ENCODE data around the gene PALB2. TPM values are rescaled to one million over a fixed set of nuclear protein-coding genes. Genes with fewer than 3 reads are reported as not detected.
"Not testable (repeated sequence)": the region's sequence is repeated elsewhere in the genome, so short reads cannot be mapped to it uniquely, and the experiment has no call there.

Gene PALB2
- total RNA-seq, 1 donor from 2014 or later: 14.9 TPM

- H3K4me3 Mint-ChIP-seq (ENCODE audit: unreplicated experiment): no peak overlapping the region
- H3K27me3 Mint-ChIP-seq (ENCODE audit: unreplicated experiment): no peaks in the 10 kb centered on the region
- no peaks in the 10 kb centered on the region for H3K4me1 Mint-ChIP-seq (ENCODE audit: unreplicated experiment)
- H3K9me3 Mint-ChIP-seq (ENCODE audit: unreplicated experiment): no peaks in the 10 kb centered on the region
- no peak overlapping the region for H3K27ac Mint-ChIP-seq (ENCODE audit: unreplicated experiment)
- H3K36me3 Mint-ChIP-seq (ENCODE audit: unreplicated experiment): peaks cover 22% of the 10 kb centered on the region
- no peak for TF ChIP-seq CTCF (IDR thresholded peaks at IDR 0.05)
- DNase-seq (ENCODE audit: extremely low spot score, unreplicated experiment): no peak
These were observed 11.6 kb downstream of the PALB2 start for GRCh38 chr16:23629516-23629915.

- H3K4me1 Mint-ChIP-seq (ENCODE audit: unreplicated experiment): no peaks in the 10 kb centered on the region
- no peak for TF ChIP-seq CTCF (IDR thresholded peaks at IDR 0.05)
- no peak overlapping the region for H3K27ac Mint-ChIP-seq (ENCODE audit: unreplicated experiment)
- H3K9me3 Mint-ChIP-seq (ENCODE audit: unreplicated experiment): no peaks in the 10 kb centered on the region
- no peak overlapping the region for H3K4me3 Mint-ChIP-seq (ENCODE audit: unreplicated experiment)
- H3K36me3 Mint-ChIP-seq (ENCODE audit: unreplicated experiment): peaks cover 39% of the 10 kb centered on the region
- no peak for DNase-seq (ENCODE audit: extremely low spot score, unreplicated experiment)
- no peaks in the 10 kb centered on the region for H3K27me3 Mint-ChIP-seq (ENCODE audit: unreplicated experiment)
These were observed 17.0 kb downstream of the PALB2 start for GRCh38 chr16:23624092-23624491.

GRCh38 chr16:23615805-23616204 lies 25.3 kb downstream of the PALB2 start:
- TF ChIP-seq CTCF (IDR thresholded peaks at IDR 0.05): no peak
- Mint-ChIP-seq H3K4me1 (ENCODE audit: unreplicated experiment) (no peaks in the 10 kb centered on the region), H3K27me3 (ENCODE audit: unreplicated experiment) (no peaks in the 10 kb centered on the region), H3K9me3 (ENCODE audit: unreplicated experiment) (no peaks in the 10 kb centered on the region), H3K27ac (ENCODE audit: unreplicated experiment) (no peak overlapping the region), H3K36me3 (ENCODE audit: unreplicated experiment) (peaks cover 23% of the 10 kb centered on the region), H3K4me3 (ENCODE audit: unreplicated experiment) (no peak overlapping the region)
- no peak for DNase-seq (ENCODE audit: extremely low spot score, unreplicated experiment)

- Mint-ChIP-seq H3K9me3 (ENCODE audit: unreplicated experiment) (no peaks in the 10 kb centered on the region), H3K4me1 (ENCODE audit: unreplicated experiment) (peaks cover 12% of the 10 kb centered on the region), H3K4me3 (ENCODE audit: unreplicated experiment) (no peak overlapping the region), H3K36me3 (ENCODE audit: unreplicated experiment) (peaks cover 16% of the 10 kb centered on the region), H3K27ac (ENCODE audit: unreplicated experiment) (no peak overlapping the region), H3K27me3 (ENCODE audit: unreplicated experiment) (no peaks in the 10 kb centered on the region)
- no peak for DNase-seq (ENCODE audit: extremely low spot score, unreplicated experiment)
- no peak for TF ChIP-seq CTCF (IDR thresholded peaks at IDR 0.05)
These were observed 29.2 kb downstream of the PALB2 start for GRCh38 chr16:23611936-23612335.

- not testable (repeated sequence) for H3K9me3 Mint-ChIP-seq (ENCODE audit: unreplicated experiment); H3K27me3 Mint-ChIP-seq (ENCODE audit: unreplicated experiment); DNase-seq (ENCODE audit: extremely low spot score, unreplicated experiment); H3K4me3 Mint-ChIP-seq (ENCODE audit: unreplicated experiment); H3K27ac Mint-ChIP-seq (ENCODE audit: unreplicated experiment)
- peaks cover 15% of the 10 kb centered on the region for H3K36me3 Mint-ChIP-seq (ENCODE audit: unreplicated experiment)
- peaks cover 12% of the 10 kb centered on the region for H3K4me1 Mint-ChIP-seq (ENCODE audit: unreplicated experiment)
These were observed 30.2 kb downstream of the PALB2 start for GRCh38 chr16:23610905-23611304.

- TF ChIP-seq CTCF (IDR thresholded peaks at IDR 0.05): no peak
- no peak for DNase-seq (ENCODE audit: extremely low spot score, unreplicated experiment)
- Mint-ChIP-seq H3K27me3 (ENCODE audit: unreplicated experiment) (no peaks in the 10 kb centered on the region), H3K4me3 (ENCODE audit: unreplicated experiment) (no peak overlapping the region), H3K36me3 (ENCODE audit: unreplicated experiment) (peaks cover 17% of the 10 kb centered on the region), H3K9me3 (ENCODE audit: unreplicated experiment) (no peaks in the 10 kb centered on the region), H3K27ac (ENCODE audit: unreplicated experiment) (no peak overlapping the region), H3K4me1 (ENCODE audit: unreplicated experiment) (peaks cover 12% of the 10 kb centered on the region)
These were observed 31.2 kb downstream of the PALB2 start for GRCh38 chr16:23609929-23610328.

Data from osteocyte (in vitro differentiated cells).